Measurements from ENCODE around the gene ARVCF.

GRCh38 chr22:20033045-20033706 is 16.6 kb upstream of the ARVCF start:
- TF ChIP-seq CTCF (IDR thresholded peaks at IDR 0.05) (no peak), POLR2AphosphoS5 (IDR thresholded peaks at IDR 0.05) (no peak), POLR2A (IDR thresholded peaks at IDR 0.05; ENCODE audit: low read depth) (no peak)

Measured in esophagus muscularis mucosa (tissue), 3 donors.